H9 (cell line): ENCODE data around the gene MRPL28. TPM values are rescaled to one million over a fixed set of nuclear protein-coding genes. Genes with fewer than 3 reads are reported as not detected.

ENCODE experiments used
- DNase-seq: peaks from one replicate; pipeline ENCODE4 v3.0.0-alpha.2; 2017
- H2AFZ ChIP-seq: one replicate; pipeline ENCODE4 v1.6.1; 2013; ENCODE audit warnings: mild to moderate bottlenecking, low read length, control low read depth, moderate library complexity
- H2AK5ac ChIP-seq: 2 replicates; pipeline ENCODE4 v1.6.1; 2013; ENCODE audit warnings: low read length, control low read depth, mixed read lengths; ENCODE audit not compliant: insufficient read length
- H2BK120ac ChIP-seq: one replicate; pipeline ENCODE4 v1.6.1; 2013; ENCODE audit warnings: low read depth, mild to moderate bottlenecking, low read length, control low read depth, inconsistent platforms; ENCODE audit not compliant: poor library complexity, severe bottlenecking
- H2BK12ac ChIP-seq: 2 replicates; pipeline ENCODE4 v1.6.1; 2013; ENCODE audit warnings: low read length, control low read depth, mixed read lengths, low read depth; ENCODE audit not compliant: insufficient read length
- H2BK15ac ChIP-seq: 2 replicates; pipeline ENCODE4 v1.6.1; 2013; ENCODE audit warnings: low read depth, low read length, control low read depth
- H2BK20ac ChIP-seq: one replicate; pipeline ENCODE4 v1.6.1; 2013; ENCODE audit warnings: low read depth, mild to moderate bottlenecking, low read length, control low read depth, inconsistent platforms; ENCODE audit not compliant: poor library complexity, severe bottlenecking
- H2BK5ac ChIP-seq: 2 replicates; pipeline ENCODE4 v1.6.1; 2013; ENCODE audit warnings: low read length, control low read depth, mixed read lengths; ENCODE audit not compliant: insufficient read length
- H3K14ac ChIP-seq: 2 replicates; pipeline ENCODE4 v1.6.1; 2013; ENCODE audit warnings: low read length, control low read depth; ENCODE audit not compliant: insufficient read depth
- H3K18ac ChIP-seq: 2 replicates; pipeline ENCODE4 v1.6.1; 2013; ENCODE audit warnings: low read depth, mild to moderate bottlenecking, mixed read lengths, low read length, control low read depth; ENCODE audit not compliant: insufficient read length
- H3K23ac ChIP-seq: 2 replicates; pipeline ENCODE4 v1.6.1; 2013; ENCODE audit warnings: low read length, control low read depth, mixed read lengths, low read depth; ENCODE audit not compliant: insufficient read length
- H3K23me2 ChIP-seq: 2 replicates; pipeline ENCODE4 v1.6.1; 2013; ENCODE audit warnings: low read depth, mild to moderate bottlenecking, mixed read lengths, low read length, control low read depth; ENCODE audit not compliant: insufficient read length, poor library complexity, severe bottlenecking
- H3K27ac ChIP-seq: 2 replicates; pipeline ENCODE4 v1.5.1; 2013; ENCODE audit warnings: low read length, control low read depth, mixed read lengths, low read depth; ENCODE audit not compliant: insufficient read length
- H3K27me3 ChIP-seq: 2 replicates; pipeline ENCODE4 v1.6.1; 2013; ENCODE audit warnings: low read length, control low read depth, inconsistent platforms; ENCODE audit not compliant: insufficient read depth
- H3K4ac ChIP-seq: 2 replicates; pipeline ENCODE4 v1.6.1; 2013; ENCODE audit warnings: low read depth, mild to moderate bottlenecking, control low read depth, inconsistent platforms, low read length, moderate library complexity
- H3K4me1 ChIP-seq: 2 replicates; pipeline ENCODE4 v1.6.1; 2013; ENCODE audit warnings: low read length, control low read depth, inconsistent platforms; ENCODE audit not compliant: insufficient read depth
- H3K4me2 ChIP-seq: 2 replicates; pipeline ENCODE4 v1.6.1; 2013; ENCODE audit warnings: low read length, control low read depth, mixed read lengths; ENCODE audit not compliant: insufficient read length, insufficient read depth
- H3K56ac ChIP-seq: 2 replicates; pipeline ENCODE4 v1.6.1; 2013; ENCODE audit warnings: low read depth, mild to moderate bottlenecking, mixed read lengths, low read length, control low read depth; ENCODE audit not compliant: insufficient read length
- H3K79me1 ChIP-seq: 2 replicates; pipeline ENCODE4 v1.6.1; 2013; ENCODE audit warnings: low read depth, mild to moderate bottlenecking, moderate library complexity, low read length, control low read depth, inconsistent platforms; ENCODE audit not compliant: insufficient read depth, poor library complexity, severe bottlenecking
- H3K79me2 ChIP-seq: 2 replicates; pipeline ENCODE4 v1.6.1; 2013; ENCODE audit warnings: low read length, control low read depth, inconsistent platforms; ENCODE audit not compliant: insufficient read depth
- H3K9ac ChIP-seq: 2 replicates; pipeline ENCODE4 v1.6.1; 2013; ENCODE audit warnings: low read length, control low read depth, mixed read lengths; ENCODE audit not compliant: insufficient read length; ENCODE audit errors: extremely low read depth
- H3K9me3 ChIP-seq: one replicate; pipeline ENCODE4 v1.6.1; 2013; ENCODE audit warnings: low read depth, low read length, inconsistent platforms; ENCODE audit not compliant: control insufficient read depth
- H3T11ph ChIP-seq: one replicate; pipeline ENCODE4 v1.6.1; 2013; ENCODE audit warnings: mild to moderate bottlenecking, low read length, control low read depth, inconsistent platforms
- H4K20me1 ChIP-seq: one replicate; pipeline ENCODE4 v1.6.1; 2013; ENCODE audit not compliant: control insufficient read depth, insufficient read length, insufficient read depth
- H4K5ac ChIP-seq: 2 replicates; pipeline ENCODE4 v1.6.1; 2013; ENCODE audit warnings: low read depth, mild to moderate bottlenecking, mixed read lengths, low read length, control low read depth; ENCODE audit not compliant: insufficient read length
- H4K8ac ChIP-seq: replicated peaks from 2 replicates; pipeline ENCODE4 v1.6.1; 2013; ENCODE audit warnings: low read length, control low read depth, mixed read lengths, low read depth; ENCODE audit not compliant: insufficient read length
- H4K91ac ChIP-seq: 2 replicates; pipeline ENCODE4 v1.6.1; 2013; ENCODE audit warnings: low read depth, mild to moderate bottlenecking, moderate library complexity, mixed read lengths, low read length, control low read depth; ENCODE audit not compliant: insufficient read length
- H3K27ac Mint-ChIP-seq, 3 experiments: 2 replicates in 2 of 3; 3 replicates in 1 of 3; pipeline ENCODE4 v1.8.0; 2020 to 2021; ENCODE audit warnings: mixed read lengths in 3 of 3, mild to moderate bottlenecking in 1 of 3, moderate library complexity in 1 of 3
- H3K27me3 Mint-ChIP-seq: 2 replicates; pipeline ENCODE4 v1.8.0; 2021; ENCODE audit warnings: low read depth, mild to moderate bottlenecking, moderate library complexity, mixed read lengths
- H3K36me3 Mint-ChIP-seq, 3 experiments: 2 replicates in 2 of 3; 3 replicates in 1 of 3; pipeline ENCODE4 v1.8.0; 2020 to 2021; ENCODE audit warnings: low read depth in 3 of 3, mixed read lengths in 3 of 3; ENCODE audit not compliant: insufficient read depth in 1 of 3
- H3K4me1 Mint-ChIP-seq, 2 experiments: 2 replicates each; pipeline ENCODE4 v1.8.0; 2020; ENCODE audit warnings: mixed read lengths in 2 of 2
- H3K4me3 Mint-ChIP-seq, 2 experiments: 2 replicates in 1 of 2; 3 replicates in 1 of 2; pipeline ENCODE4 v1.8.0; 2020 to 2021; ENCODE audit warnings: mild to moderate bottlenecking in 2 of 2, mixed read lengths in 2 of 2, moderate library complexity in 1 of 2
- H3K9me3 Mint-ChIP-seq, 2 experiments: 2 replicates in 1 of 2; 3 replicates in 1 of 2; pipeline ENCODE4 v1.8.0; 2020; ENCODE audit warnings: mild to moderate bottlenecking in 2 of 2, mixed read lengths in 2 of 2, moderate library complexity in 1 of 2
- WGBS: extraction: QIAGEN DNeasy Blood & Tissue Kit; methylation state at CpG from one replicate; pipeline ENCODE4 v1.1.7; 2013; ENCODE audit warnings: missing lambda C conversion rate, low lambda C conversion rate, mixed read lengths; ENCODE audit not compliant: insufficient read length; ENCODE audit errors: extremely low coverage; 5-methylcytosine and 5-hydroxymethylcytosine counted together
- total RNA-seq: library from RNA; stranded (reverse); gene quantifications from 2 replicates; pipeline ENCODE4 v1.2.1, GENCODE V29; 2021
- TF ChIP-seq, protein P1 (sequence below): fragments of 200-600 bp; sonication (generic); conservative IDR thresholded peaks from 3 replicates; pipeline ENCODE4 v1.8.0; 2021; ENCODE audit warnings: antibody characterized with exemption, mild to moderate bottlenecking

MRPL28 gene
- total RNA-seq, 1 experiment from 2014 or later = 154 TPM

DNA sequence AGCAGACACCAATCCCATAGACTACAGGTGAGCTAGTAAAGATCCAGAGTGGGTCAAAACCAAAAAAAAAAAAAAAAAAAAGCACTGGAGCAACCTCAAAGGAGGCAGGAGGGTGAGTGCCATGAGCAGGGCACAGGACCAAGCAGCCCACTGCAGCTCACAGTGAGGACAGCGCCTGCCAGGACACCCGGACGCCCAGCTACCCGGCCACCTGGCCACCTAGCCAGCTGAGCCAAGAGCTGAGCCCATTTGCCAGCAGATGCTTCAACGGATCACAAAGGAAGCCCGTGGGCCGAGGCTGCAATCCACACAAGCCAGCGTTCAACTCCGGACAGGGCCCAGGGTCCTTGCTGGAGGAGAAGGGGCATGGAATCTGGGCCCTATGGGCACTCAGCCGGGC lies 32.9 kb downstream of the MRPL28 start:
- Histone ChIP-seq H3K56ac (no peak overlapping the region), H3K27me3 (no peaks in the 10 kb centered on the region), H4K91ac (no peak overlapping the region), H3K9ac (no peak overlapping the region), H3K4me1 (no peaks in the 10 kb centered on the region), H3K4me2 (no peak overlapping the region), H3K18ac (no peak overlapping the region), H4K8ac (no peak overlapping the region), H3K79me1 (no peaks in the 10 kb centered on the region), H2AFZ (no peak overlapping the region), H3K14ac (no peak overlapping the region), H3K79me2 (peaks cover 43% of the 10 kb centered on the region; the same call in 1 of the 2 replicates), H4K5ac (no peak overlapping the region), H3K23ac (no peak overlapping the region), H3K9me3 (no peaks in the 10 kb centered on the region), H4K20me1 (peaks cover 6% of the 10 kb centered on the region), H2AK5ac (no peak overlapping the region), H2BK20ac (no peak overlapping the region), H2BK5ac (no peak overlapping the region), H2BK12ac (no peak overlapping the region), H3K27ac (no peak overlapping the region), H3K4ac (no peak overlapping the region), H2BK120ac (no peak overlapping the region), H3K23me2 (no peaks in the 10 kb centered on the region), H2BK15ac (no peak overlapping the region), H3T11ph (no peak overlapping the region)
- TF ChIP-seq, protein P1, sequence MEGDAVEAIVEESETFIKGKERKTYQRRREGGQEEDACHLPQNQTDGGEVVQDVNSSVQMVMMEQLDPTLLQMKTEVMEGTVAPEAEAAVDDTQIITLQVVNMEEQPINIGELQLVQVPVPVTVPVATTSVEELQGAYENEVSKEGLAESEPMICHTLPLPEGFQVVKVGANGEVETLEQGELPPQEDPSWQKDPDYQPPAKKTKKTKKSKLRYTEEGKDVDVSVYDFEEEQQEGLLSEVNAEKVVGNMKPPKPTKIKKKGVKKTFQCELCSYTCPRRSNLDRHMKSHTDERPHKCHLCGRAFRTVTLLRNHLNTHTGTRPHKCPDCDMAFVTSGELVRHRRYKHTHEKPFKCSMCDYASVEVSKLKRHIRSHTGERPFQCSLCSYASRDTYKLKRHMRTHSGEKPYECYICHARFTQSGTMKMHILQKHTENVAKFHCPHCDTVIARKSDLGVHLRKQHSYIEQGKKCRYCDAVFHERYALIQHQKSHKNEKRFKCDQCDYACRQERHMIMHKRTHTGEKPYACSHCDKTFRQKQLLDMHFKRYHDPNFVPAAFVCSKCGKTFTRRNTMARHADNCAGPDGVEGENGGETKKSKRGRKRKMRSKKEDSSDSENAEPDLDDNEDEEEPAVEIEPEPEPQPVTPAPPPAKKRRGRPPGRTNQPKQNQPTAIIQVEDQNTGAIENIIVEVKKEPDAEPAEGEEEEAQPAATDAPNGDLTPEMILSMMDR = no peak
- Mint-ChIP-seq H3K4me1 (peaks cover 5 to 10% of the 10 kb centered on the region in 2 experiments), H3K27me3 (no peaks in the 10 kb centered on the region), H3K36me3 (peaks cover 7 to 16% (median 8%) of the 10 kb centered on the region in 3 experiments), H3K27ac (no peak overlapping the region), H3K4me3 (no peak overlapping the region), H3K9me3 (no peaks in the 10 kb centered on the region; a peak in 1 of 5 replicates)
- DNase-seq = no peak
- WGBS = no CpG with 5 or more reads among the region's 10 CpGs
